Stimulated activated naive CD8-positive, alpha-beta T cell treated with anti-CD3 and anti-CD28 coated beads, Interleukin-15, Interleukin-2, amounts not matched to agents 100 ng/mL and 50 ng/mL, for 24 hours (primary cell): ENCODE results near the gene MZB1.
A peak's percentile ranks its signal among the peaks of the same experiment; 100 is the strongest.
"Not testable (repeated sequence)": the region's sequence is repeated elsewhere in the genome, so short reads cannot be mapped to it uniquely, and the experiment has no call there.

ENCODE experiments used
- H3K27ac Mint-ChIP-seq: one replicate; pipeline ENCODE4 v1.8.0; 2021; ENCODE audit warnings: mild to moderate bottlenecking, mixed read lengths
- H3K27me3 Mint-ChIP-seq: one replicate; pipeline ENCODE4 v1.8.0; 2021; ENCODE audit warnings: mixed read lengths
- H3K36me3 Mint-ChIP-seq: one replicate; pipeline ENCODE4 v1.8.0; 2021; ENCODE audit warnings: low read depth, mixed read lengths
- H3K4me1 Mint-ChIP-seq: one replicate; pipeline ENCODE4 v1.8.0; 2021; ENCODE audit warnings: low read depth, mixed read lengths
- H3K4me3 Mint-ChIP-seq: one replicate; pipeline ENCODE4 v1.8.0; 2021; ENCODE audit warnings: mild to moderate bottlenecking, mixed read lengths
- H3K9me3 Mint-ChIP-seq: one replicate; pipeline ENCODE4 v1.8.0; 2021; ENCODE audit warnings: mixed read lengths

MZB1 gene

DNA sequence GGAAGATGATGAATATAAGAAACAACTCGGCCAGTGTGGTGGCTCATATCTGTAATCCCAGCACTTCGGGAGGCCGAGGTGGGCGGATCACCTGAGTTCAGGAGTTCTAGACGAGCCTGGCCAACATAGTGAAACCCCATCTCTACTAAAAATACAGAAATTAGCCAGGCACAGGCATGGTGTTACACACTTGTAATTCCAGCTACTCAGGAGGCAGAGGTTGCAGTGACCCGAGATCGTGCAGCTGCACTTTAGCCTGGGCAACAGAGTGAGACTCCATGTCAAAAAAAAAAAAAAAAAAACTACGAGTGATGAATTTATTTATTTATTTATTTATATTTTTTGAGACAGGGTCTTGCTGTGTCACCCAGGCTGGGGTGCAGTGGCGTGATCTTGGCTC, 41.9 kb downstream of the MZB1 start:
- H3K4me1 Mint-ChIP-seq = peaks cover 52% of the 10 kb centered on the region
- H3K36me3 Mint-ChIP-seq = peaks cover 26% of the 10 kb centered on the region
- H3K9me3 Mint-ChIP-seq = not testable (repeated sequence)

DNA sequence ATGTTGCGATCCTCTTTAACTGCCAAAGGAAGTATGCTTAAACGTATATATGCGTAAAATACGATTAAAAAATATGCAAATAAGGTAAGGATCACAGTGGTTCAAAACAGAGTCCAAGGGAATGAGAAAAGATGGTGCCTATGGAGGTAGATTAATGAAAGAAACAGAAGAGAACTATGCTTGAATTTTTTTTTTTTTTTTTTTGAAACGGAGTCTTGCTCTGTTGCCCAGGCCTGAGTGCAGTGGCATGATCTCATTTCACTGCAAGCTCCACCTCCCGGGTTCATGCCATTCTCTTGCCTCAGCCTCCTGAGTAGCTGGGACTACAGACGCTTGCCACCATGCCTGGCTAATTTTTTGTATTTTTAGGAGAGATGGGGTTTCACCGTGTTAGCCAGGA, 44.3 kb downstream of the MZB1 start:
- H3K27me3 Mint-ChIP-seq, H3K9me3 Mint-ChIP-seq, H3K27ac Mint-ChIP-seq, H3K4me3 Mint-ChIP-seq: not testable (repeated sequence)
- Mint-ChIP-seq H3K36me3 (peaks cover 26% of the 10 kb centered on the region), H3K4me1 (peaks cover 59% of the 10 kb centered on the region)

More for the DNA sequence above, 41.9 kb downstream of the MZB1 start:
- H3K4me3 Mint-ChIP-seq, H3K27ac Mint-ChIP-seq, H3K27me3 Mint-ChIP-seq: not testable (repeated sequence)

DNA sequence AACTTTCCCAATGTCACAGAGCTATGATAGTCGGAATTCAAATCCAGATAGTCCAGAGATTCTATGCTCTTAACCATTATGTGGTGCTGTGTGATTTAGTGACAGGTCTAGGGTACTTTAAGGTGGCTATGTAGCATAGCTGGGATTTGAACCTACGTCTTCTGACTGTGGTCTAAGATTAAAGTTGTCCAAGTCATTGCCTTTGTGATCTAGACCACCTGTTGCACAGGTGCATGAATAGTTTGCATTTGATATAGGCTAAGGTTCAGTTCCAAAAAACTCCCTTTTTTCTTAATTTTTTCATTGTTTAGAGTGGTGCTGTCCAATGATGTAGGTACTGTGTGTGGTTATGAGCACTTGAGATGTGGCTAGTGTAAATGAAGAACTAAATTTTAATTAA, 45.5 kb downstream of the MZB1 start:
- no peaks in the 10 kb centered on the region for H3K9me3 Mint-ChIP-seq
- no peak overlapping the region for H3K27ac Mint-ChIP-seq

DNA sequence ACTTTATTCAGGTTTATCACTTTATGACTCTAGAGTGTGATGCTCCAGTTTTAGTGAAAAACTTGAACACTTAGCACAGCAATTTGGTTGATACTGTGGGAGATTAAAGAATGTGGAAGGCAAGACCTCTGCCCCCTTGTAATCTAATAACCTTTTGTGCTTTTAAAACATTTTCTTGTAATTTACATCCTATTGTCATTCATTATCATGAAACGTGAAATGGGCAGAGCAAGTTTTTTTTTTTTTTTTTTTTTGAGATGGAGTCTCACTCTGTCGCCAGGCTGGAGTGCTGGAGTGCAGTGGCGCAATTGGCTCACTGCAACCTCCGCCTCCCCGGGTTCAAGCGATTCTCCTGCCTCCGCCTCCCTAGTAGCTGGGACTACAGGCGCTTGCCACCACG, 46.2 kb downstream of the MZB1 start:
- H3K9me3 Mint-ChIP-seq = no peaks in the 10 kb centered on the region
- no peaks in the 10 kb centered on the region for H3K27me3 Mint-ChIP-seq
- H3K27ac Mint-ChIP-seq = peak overlapping the region; percentile 99
- H3K4me3 Mint-ChIP-seq = peak overlapping the region; percentile 99
- peaks cover 50% of the 10 kb centered on the region for H3K4me1 Mint-ChIP-seq
- H3K36me3 Mint-ChIP-seq = peaks cover 22% of the 10 kb centered on the region

More for the DNA sequence above, 45.5 kb downstream of the MZB1 start:
- Mint-ChIP-seq H3K4me1 (peaks cover 55% of the 10 kb centered on the region), H3K36me3 (peaks cover 26% of the 10 kb centered on the region), H3K4me3 (peak overlapping the region; percentile 60), H3K27me3 (no peaks in the 10 kb centered on the region)

DNA sequence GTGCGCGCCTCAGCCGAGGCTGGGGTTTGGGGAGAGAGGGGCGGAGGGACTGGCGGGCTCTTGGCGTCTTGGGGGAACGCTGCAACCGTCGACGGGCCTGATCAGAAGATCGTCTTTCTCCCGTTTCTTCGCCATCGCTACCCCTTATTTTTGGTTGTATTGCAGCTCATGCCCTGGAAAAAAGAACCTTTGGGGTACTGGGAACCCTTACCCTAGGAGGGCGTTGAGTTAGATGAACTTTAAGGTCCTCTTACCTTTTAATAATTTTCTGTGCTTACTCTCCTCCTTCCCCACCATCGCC, 47.3 kb downstream of the MZB1 start:
- H3K27ac Mint-ChIP-seq = peak overlapping the region; percentile 99
- H3K36me3 Mint-ChIP-seq = peaks cover 22% of the 10 kb centered on the region
- H3K4me3 Mint-ChIP-seq = peak overlapping the region; percentile 99
- no peaks in the 10 kb centered on the region for H3K27me3 Mint-ChIP-seq
- H3K9me3 Mint-ChIP-seq = no peaks in the 10 kb centered on the region
- H3K4me1 Mint-ChIP-seq = peaks cover 49% of the 10 kb centered on the region

DNA sequence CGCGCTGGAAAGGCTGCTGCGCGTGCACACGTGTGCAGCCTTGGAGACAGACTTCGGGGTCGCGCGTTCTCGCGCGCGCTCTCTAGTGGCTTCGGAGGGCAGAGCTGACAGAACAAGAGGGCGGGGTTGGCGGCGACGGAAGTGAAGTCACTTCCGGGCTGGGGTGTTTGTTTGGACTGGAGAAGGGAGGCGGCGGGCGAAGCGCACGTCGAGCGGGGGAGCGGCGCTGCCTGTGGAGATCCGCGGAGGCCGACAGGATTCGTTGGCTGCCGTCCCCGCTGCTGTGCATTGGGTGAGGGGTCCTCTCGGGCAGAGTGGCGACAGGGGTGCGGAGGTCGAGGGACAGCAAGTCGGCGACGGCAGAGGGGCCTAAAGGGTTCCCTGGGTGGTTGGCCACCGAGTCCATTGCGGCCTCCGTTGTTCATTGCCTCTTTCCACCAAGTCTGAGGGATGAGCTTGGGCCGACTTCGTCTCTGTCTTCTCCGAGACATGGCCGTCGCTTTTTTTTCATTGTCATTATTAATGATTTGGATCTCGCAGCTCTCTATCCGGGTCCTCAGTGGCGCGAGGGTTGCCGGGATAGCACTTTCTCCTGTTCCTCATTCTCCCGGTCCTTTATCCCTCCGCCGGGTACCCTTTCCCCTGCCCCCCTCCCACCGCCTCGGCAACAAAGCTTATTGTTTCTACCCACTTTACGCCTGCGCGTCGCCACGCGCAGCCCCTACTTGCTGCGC, 47.9 kb downstream of the MZB1 start, which contains the start of gene PAIP2:
PAIP2 (plus strand) TSS at position 166 of the 734 bp plus-strand sequence. CDS start 21,931 bp downstream, outside the sequence.
- Mint-ChIP-seq H3K27ac (peak within 1 kb of the TSS; percentile 99), H3K4me3 (peak within 1 kb of the TSS; percentile 99), H3K4me1 (peaks cover 48% of the 10 kb centered on the region), H3K27me3 (no peaks in the 10 kb centered on the region), H3K36me3 (peaks cover 20% of the 10 kb centered on the region), H3K9me3 (no peaks in the 10 kb centered on the region)

DNA sequence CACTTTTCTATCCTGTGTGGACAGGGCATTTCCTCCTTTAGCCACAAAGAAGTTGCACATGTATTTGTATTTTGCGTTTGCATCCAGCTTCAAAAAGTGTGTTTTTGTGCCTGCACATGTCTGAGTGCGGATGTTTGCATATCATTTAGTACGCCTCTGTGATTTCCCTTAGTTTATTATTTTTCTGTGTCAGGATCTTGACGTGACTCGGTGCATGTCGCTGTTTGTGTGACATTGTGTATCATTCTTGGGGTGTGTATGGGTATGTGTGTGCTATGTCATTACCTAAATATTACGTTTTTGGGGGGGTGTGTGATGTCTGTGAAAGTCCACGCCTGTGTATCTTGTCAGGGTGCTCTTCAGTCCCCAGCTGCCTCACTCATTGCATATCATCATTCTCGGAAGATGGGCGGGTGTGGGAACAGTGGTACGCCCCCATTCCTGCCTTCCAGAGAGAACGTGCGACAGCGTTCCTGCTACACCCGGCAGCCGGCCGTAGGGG, 48.5 kb downstream of the MZB1 start:
- Mint-ChIP-seq H3K27ac (peak overlapping the region; percentile 99), H3K27me3 (no peaks in the 10 kb centered on the region), H3K4me3 (peak overlapping the region; percentile 99), H3K9me3 (no peaks in the 10 kb centered on the region), H3K4me1 (peaks cover 52% of the 10 kb centered on the region), H3K36me3 (peaks cover 18% of the 10 kb centered on the region)

DNA sequence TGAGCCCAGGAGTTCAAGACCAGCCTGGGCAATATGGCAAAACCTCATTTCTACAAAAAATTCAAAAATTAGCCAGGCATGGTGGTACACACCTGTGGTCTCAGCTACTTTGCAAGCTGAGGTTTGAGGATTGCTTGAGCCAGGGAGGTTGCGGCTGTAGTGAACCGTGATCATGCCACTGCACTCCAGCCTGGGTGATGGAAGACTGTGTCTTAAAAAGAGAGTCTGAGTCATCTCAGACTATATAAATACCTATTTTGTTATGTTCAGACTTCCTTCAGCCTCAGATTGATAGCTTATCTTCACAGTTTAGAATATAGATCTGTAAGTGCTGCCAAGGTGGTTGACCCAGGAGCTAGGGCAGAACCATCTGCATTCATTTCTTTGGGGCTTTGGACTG, 49.7 kb downstream of the MZB1 start:
- no peak overlapping the region for H3K4me3 Mint-ChIP-seq
- peaks cover 9% of the 10 kb centered on the region for H3K36me3 Mint-ChIP-seq
- no peak overlapping the region for H3K27ac Mint-ChIP-seq
- peaks cover 54% of the 10 kb centered on the region for H3K4me1 Mint-ChIP-seq
- H3K27me3 Mint-ChIP-seq = no peaks in the 10 kb centered on the region
- H3K9me3 Mint-ChIP-seq = no peaks in the 10 kb centered on the region
